CD4-positive, alpha-beta T cell (primary cell): ENCODE results near the gene LRRC36. TPM values are rescaled to one million over a fixed set of nuclear protein-coding genes. Genes with fewer than 3 reads are reported as not detected.

Experiments
- ATAC-seq: fragments of 200-7000 bp; cut with Tn5 transposase; one replicate; pipeline ENCODE4 v1.10.0; 2022; ENCODE audit warnings: mild to moderate bottlenecking; ENCODE audit not compliant: poor library complexity
- CTCF ChIA-PET: fragments of 350-600 bp; sonication (Branson Sonifier 250); formaldehyde crosslinking; loops from one replicate; lab custom pipeline; 2021; ENCODE audit warnings: antibody characterized with exemption, inconsistent platforms; lab: Charles Lee
- POLR2A ChIA-PET: fragments of 350-600 bp; sonication (Branson Sonifier 250); formaldehyde crosslinking; loops from one replicate; lab custom pipeline; 2021; ENCODE audit warnings: antibody characterized with exemption, inconsistent platforms; lab: Charles Lee
- DNase-seq, 14 experiments: peaks; one replicate each; pipeline ENCODE4 v3.0.0-alpha.2; 2013 to 2020; ENCODE audit warnings: mixed read lengths in 2 of 14
- H3K27ac ChIP-seq, 2 donors: one replicate each; pipeline versions ENCODE4 v1.5.1 to v1.7.0; 2013; ENCODE audit warnings: low read length in 2 of 2, low read depth in 1 of 2, mild to moderate bottlenecking in 1 of 2
- H3K27me3 ChIP-seq, 2 experiments: 1 replicate in 1 of 2; 2 replicates in 1 of 2; pipeline versions ENCODE4 v1.6.1 to v1.7.0; 2013; ENCODE audit warnings: low read length in 2 of 2, control low read depth in 1 of 2, mild to moderate bottlenecking in 1 of 2, moderate library complexity in 1 of 2; ENCODE audit not compliant: insufficient read depth in 2 of 2, control insufficient read depth in 1 of 2
- H3K36me3 ChIP-seq: one replicate; pipeline ENCODE4 v1.6.1; 2013; ENCODE audit warnings: low read length, control low read depth; ENCODE audit not compliant: insufficient read depth
- H3K4me1 ChIP-seq: one replicate; pipeline ENCODE4 v1.6.1; 2013; ENCODE audit warnings: low read length, control low read depth; ENCODE audit not compliant: insufficient read depth
- H3K4me3 ChIP-seq: one replicate; pipeline ENCODE4 v1.5.1; 2013; ENCODE audit warnings: mild to moderate bottlenecking, low read length, moderate library complexity
- H3K9me3 ChIP-seq, 2 experiments: 1 replicate in 1 of 2; 2 replicates in 1 of 2; pipeline versions ENCODE4 v1.6.1 to v1.7.0; 2013; ENCODE audit warnings: low read length in 2 of 2, mild to moderate bottlenecking in 2 of 2, control low read depth in 1 of 2, moderate library complexity in 1 of 2; ENCODE audit not compliant: control insufficient read depth in 1 of 2, insufficient read depth in 1 of 2
- H3K27ac Mint-ChIP-seq: one replicate; pipeline ENCODE4 v1.8.0; 2020; ENCODE audit warnings: mixed read lengths
- H3K27me3 Mint-ChIP-seq: one replicate; pipeline ENCODE4 v1.8.0; 2021; ENCODE audit warnings: mixed read lengths
- H3K36me3 Mint-ChIP-seq: one replicate; pipeline ENCODE4 v1.8.0; 2021; ENCODE audit warnings: low read depth, mixed read lengths
- H3K4me1 Mint-ChIP-seq: one replicate; pipeline ENCODE4 v1.8.0; 2021; ENCODE audit warnings: low read depth, mixed read lengths
- H3K4me3 Mint-ChIP-seq: one replicate; pipeline ENCODE4 v1.8.0; 2020; ENCODE audit warnings: mild to moderate bottlenecking, mixed read lengths
- H3K9me3 Mint-ChIP-seq: one replicate; pipeline ENCODE4 v1.8.0; 2020; ENCODE audit warnings: mixed read lengths
- intact Hi-C, 2 experiments: fragments of 100-400 bp; cut with DNase I in 1 of 2; cut with micrococcal nuclease in 1 of 2; formaldehyde crosslinking; loops; one replicate each; pipeline versions ENCODE4 v1.15.1 to v1.9.0; 2023 to 2025; cut with DNase I, micrococcal nuclease
- total RNA-seq, 174 experiments: library from RNA in 2 of 174; stranded (reverse) in 2 of 174; gene quantifications; one replicate each; pipeline ENCODE4 v1.2.3 and lab custom pipeline; 2021 to 2026
- TF ChIP-seq, protein P1 (sequence below): fragments of 200-600 bp; IDR thresholded peaks from one replicate; pipeline ENCODE4 v1.8.0; 2022; ENCODE audit warnings: antibody characterized with exemption, mild to moderate bottlenecking

The LRRC36 gene
- total RNA-seq, 2 experiments from 2014 or later = not detected

DNA sequence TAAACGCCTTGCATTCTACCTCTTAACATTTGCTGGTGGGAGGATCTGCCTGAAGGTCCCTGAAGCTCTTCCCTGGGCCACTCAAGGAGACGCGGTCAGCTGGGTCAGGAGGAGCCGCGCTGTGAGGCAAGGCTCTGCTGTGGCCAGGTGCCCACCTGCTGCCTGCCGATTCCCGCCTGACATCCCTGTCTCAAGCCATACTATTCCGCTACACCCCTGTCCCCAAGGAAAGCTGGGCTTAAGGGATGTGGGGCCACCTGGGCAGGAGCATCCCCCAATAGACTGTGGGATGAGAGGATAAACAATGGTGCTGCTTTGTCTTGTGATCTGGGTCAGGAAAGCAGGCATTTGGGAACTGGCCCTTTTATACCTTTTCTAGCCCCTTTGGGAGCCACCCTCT is 61.6 kb downstream of the LRRC36 start:
- no peak overlapping the region for H3K27ac ChIP-seq
- H3K9me3 Mint-ChIP-seq = no peaks in the 10 kb centered on the region
- H3K27me3 Mint-ChIP-seq = peaks cover 18% of the 10 kb centered on the region
- no peak overlapping the region for H3K27ac Mint-ChIP-seq
- H3K4me3 ChIP-seq = no peak overlapping the region
- TF ChIP-seq, protein P1, sequence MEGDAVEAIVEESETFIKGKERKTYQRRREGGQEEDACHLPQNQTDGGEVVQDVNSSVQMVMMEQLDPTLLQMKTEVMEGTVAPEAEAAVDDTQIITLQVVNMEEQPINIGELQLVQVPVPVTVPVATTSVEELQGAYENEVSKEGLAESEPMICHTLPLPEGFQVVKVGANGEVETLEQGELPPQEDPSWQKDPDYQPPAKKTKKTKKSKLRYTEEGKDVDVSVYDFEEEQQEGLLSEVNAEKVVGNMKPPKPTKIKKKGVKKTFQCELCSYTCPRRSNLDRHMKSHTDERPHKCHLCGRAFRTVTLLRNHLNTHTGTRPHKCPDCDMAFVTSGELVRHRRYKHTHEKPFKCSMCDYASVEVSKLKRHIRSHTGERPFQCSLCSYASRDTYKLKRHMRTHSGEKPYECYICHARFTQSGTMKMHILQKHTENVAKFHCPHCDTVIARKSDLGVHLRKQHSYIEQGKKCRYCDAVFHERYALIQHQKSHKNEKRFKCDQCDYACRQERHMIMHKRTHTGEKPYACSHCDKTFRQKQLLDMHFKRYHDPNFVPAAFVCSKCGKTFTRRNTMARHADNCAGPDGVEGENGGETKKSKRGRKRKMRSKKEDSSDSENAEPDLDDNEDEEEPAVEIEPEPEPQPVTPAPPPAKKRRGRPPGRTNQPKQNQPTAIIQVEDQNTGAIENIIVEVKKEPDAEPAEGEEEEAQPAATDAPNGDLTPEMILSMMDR = no peak
- H3K9me3 ChIP-seq = no peaks in the 10 kb centered on the region
- no peaks in the 10 kb centered on the region for H3K36me3 Mint-ChIP-seq
- no peaks in the 10 kb centered on the region for H3K36me3 ChIP-seq
- ChIA-PET CTCF (no interaction called here), POLR2A (no interaction called here)
- H3K27me3 ChIP-seq = peaks cover 8 to 9% of the 10 kb centered on the region in 2 experiments
- H3K4me1 Mint-ChIP-seq = no peaks in the 10 kb centered on the region
- intact Hi-C loops = no loop called here
- DNase-seq (no peak), ATAC-seq (no peak)
- H3K4me1 ChIP-seq = peaks cover 8% of the 10 kb centered on the region
- no peak overlapping the region for H3K4me3 Mint-ChIP-seq

DNA sequence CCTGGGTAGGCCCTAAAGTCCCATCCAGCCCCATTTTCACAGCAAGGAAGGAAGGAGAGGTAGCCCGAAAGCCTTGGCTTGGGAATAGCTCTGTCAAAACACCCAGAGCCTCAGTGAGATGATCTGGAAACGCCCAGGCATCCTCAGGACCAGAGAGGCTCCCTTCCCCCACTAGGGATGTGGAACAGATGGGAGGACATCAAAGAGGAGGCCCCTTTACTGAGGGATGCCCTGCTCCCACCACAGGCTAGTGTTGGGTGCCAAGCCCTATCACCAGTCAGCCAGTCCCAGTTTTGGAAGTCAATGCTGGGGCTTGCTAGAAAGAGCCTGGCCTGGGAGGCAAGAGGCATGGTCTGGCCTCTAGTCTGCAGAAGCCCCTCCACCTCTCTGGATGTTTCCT is 62.0 kb downstream of the LRRC36 start:
- POLR2A ChIA-PET = no interaction called here
- no peak for ATAC-seq

DNA sequence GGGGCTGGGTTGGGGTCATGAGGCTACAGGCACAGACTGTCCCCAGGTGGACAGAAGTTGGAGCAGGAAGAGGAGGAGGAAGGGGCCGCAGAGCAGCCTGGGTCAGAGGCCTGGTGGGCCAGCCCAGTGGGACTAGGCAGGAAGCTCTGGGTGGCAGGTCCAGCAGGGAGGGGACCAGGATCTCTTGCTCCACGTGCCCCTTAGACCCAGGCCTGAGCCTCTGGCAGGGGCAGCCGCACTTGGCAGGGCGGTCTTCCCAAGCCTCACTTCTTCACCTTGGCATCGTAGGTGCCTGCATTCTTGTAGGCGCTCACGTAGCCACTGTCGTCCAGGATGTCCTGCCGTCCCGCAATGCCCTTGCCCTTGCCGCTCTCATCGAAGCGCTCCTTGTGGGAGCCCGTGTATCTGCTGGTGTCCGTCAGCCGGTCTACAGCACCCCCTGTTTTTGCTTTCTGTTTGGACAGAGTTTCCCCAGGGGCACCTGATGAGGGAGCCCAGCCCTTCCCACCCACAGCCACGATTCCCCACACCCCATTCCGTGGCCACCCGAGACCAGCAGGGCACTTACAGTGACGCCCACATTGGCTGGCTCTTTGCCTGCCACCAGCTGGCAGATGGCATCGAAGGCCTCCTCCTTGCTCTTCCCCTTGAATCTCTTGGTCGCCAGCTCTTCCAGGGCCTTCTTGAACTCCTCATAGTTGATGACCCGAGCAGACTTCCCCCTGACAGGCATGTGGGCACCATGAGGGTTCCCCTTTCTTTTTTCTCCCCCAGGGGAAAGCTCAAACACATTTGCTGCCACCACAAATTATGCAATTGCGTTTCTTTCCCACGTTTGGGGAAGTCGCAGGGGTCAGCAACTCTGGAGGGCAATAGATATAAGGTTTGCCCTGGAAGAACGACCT is 63.5 kb downstream of the LRRC36 start:
- H3K27ac ChIP-seq = no peak overlapping the region
- H3K4me3 ChIP-seq = no peak overlapping the region
- H3K4me3 Mint-ChIP-seq = no peak overlapping the region
- H3K4me1 ChIP-seq = peaks cover 27% of the 10 kb centered on the region
- ATAC-seq (no peak), DNase-seq (peak in 3 of 14 experiments; percentile 19 to 68 (median 67))
- H3K4me1 Mint-ChIP-seq = peaks cover 8% of the 10 kb centered on the region
- intact Hi-C loops = loop anchor here in 1 of 2 experiments (10.0 kb wide), 1 partner anchor 125 kb away; no protein-coding TSS in a partner anchor
- ChIA-PET POLR2A (no interaction called here), CTCF (no interaction called here)
- no peak overlapping the region for H3K27ac Mint-ChIP-seq
- H3K36me3 ChIP-seq = no peaks in the 10 kb centered on the region
- H3K27me3 ChIP-seq = peaks cover 22 to 26% of the 10 kb centered on the region in 2 experiments
- H3K27me3 Mint-ChIP-seq = peaks cover 28% of the 10 kb centered on the region
- no peaks in the 10 kb centered on the region for H3K36me3 Mint-ChIP-seq
- peaks cover 0 to 11% of the 10 kb centered on the region in 2 experiments for H3K9me3 ChIP-seq
- TF ChIP-seq, protein P1 = no peak
- H3K9me3 Mint-ChIP-seq = no peaks in the 10 kb centered on the region

More for the DNA sequence above, 62.0 kb downstream of the LRRC36 start:
- Mint-ChIP-seq H3K27me3 (peaks cover 19% of the 10 kb centered on the region), H3K9me3 (no peaks in the 10 kb centered on the region), H3K4me3 (no peak overlapping the region), H3K27ac (no peak overlapping the region), H3K36me3 (no peaks in the 10 kb centered on the region), H3K4me1 (no peaks in the 10 kb centered on the region)
- no peak overlapping the region for H3K27ac ChIP-seq
- DNase-seq = no peak
- TF ChIP-seq, protein P1 = no peak
- intact Hi-C loops = no loop called here
- CTCF ChIA-PET = no interaction called here
- peaks cover 12% of the 10 kb centered on the region for H3K4me1 ChIP-seq
- H3K4me3 ChIP-seq = no peak overlapping the region
- peaks cover 10 to 13% of the 10 kb centered on the region in 2 experiments for H3K27me3 ChIP-seq
- peaks cover 0 to under 1% of the 10 kb centered on the region in 2 experiments for H3K9me3 ChIP-seq
- no peaks in the 10 kb centered on the region for H3K36me3 ChIP-seq
